ENCODE data around the gene MYH11.

Gene MYH11

GRCh38 chr16:15777533-15778203 lies 79.2 kb downstream of the MYH11 start:
- no peak for DNase-seq (ENCODE audit: low spot score)

GRCh38 chr16:15776572-15776971 lies 80.3 kb downstream of the MYH11 start:
- no peak for DNase-seq (ENCODE audit: low spot score)

GRCh38 chr16:15775663-15776304 lies 81.0 kb downstream of the MYH11 start:
- no peak for DNase-seq (ENCODE audit: low spot score)

GRCh38 chr16:15775209-15775608 lies 81.6 kb downstream of the MYH11 start:
- no peak for DNase-seq (ENCODE audit: low spot score)

- DNase-seq (ENCODE audit: low spot score), result no peak
Measured at GRCh38 chr16:15773968-15774367, 82.9 kb downstream of the MYH11 start.

- no peak for DNase-seq (ENCODE audit: low spot score)
Measured at GRCh38 chr16:15772579-15773293, 84.1 kb downstream of the MYH11 start.

GRCh38 chr16:15771694-15772093 lies 85.1 kb downstream of the MYH11 start:
- DNase-seq (ENCODE audit: low spot score), result no peak

GRCh38 chr16:15770512-15770911 lies 86.3 kb downstream of the MYH11 start:
- DNase-seq (ENCODE audit: low spot score), result no peak

DNA sequence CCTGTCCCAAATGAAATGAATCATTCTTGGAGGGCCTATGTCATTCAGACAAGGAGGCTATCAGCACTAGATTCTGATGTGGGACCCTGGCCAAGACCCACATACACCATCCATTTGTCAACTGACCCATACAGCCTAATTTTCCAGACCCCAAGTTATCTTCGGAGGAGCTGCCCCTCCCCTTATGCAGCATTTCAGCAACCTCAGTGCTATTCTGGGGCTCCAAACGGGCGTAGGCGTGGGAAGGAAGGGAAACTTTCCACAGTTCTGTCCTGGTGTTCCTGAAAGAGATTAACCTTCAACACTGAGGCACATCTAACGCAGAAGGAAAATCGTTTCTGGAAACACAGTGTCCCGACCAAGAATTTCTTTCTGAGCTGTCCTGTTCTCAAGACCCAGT lies 86.7 kb downstream of the MYH11 start:
- DNase-seq (ENCODE audit: low spot score), result no peak

GRCh38 chr16:15769239-15769638 lies 87.6 kb downstream of the MYH11 start:
- no peak for DNase-seq (ENCODE audit: low spot score)

- no peak for DNase-seq (ENCODE audit: low spot score)
Measured at GRCh38 chr16:15768201-15768600, 88.6 kb downstream of the MYH11 start.

DNA sequence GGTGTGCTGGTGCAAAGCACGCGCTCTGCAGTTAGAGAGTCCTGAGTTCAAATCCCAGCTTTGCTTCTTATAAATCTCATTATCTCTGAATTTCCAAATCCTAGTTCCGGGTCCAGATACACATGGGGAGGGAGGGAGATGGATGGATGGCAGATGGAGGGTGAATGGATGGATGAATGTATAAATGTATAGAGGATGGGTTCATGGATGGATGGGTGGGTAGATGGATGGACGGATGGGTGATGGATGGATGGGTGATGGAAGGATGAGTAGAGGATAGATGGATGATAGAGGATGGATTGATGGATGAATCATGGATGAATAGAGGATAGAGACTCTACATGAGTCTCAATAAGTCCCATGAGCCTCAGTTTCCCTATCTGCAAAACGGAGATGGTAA lies 89.9 kb downstream of the MYH11 start:
- no peak for DNase-seq (ENCODE audit: low spot score)

GRCh38 chr16:15765880-15766279 lies 90.9 kb downstream of the MYH11 start:
- DNase-seq (ENCODE audit: low spot score), result peak; percentile 24

DNA sequence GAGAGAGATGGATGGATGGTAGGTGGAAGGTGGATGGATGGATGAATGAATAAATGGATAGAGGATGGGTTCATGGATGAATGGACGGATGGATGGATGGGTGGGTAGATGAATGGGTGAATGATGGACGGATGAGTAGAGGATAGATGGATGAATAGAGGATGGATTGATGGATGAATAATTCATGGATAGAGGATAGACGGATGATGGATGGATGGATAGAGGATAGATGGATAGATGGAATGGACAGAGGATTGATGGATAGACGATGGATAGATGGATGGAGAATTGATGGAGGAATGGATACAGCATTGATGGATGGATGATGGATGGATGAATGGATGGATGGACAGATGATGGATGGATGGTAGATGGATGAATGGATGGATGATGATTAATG lies 91.7 kb downstream of the MYH11 start:
- no peak for DNase-seq (ENCODE audit: low spot score)

GRCh38 chr16:15764112-15764511 lies 92.7 kb downstream of the MYH11 start:
- no peak for DNase-seq (ENCODE audit: low spot score)

DNA sequence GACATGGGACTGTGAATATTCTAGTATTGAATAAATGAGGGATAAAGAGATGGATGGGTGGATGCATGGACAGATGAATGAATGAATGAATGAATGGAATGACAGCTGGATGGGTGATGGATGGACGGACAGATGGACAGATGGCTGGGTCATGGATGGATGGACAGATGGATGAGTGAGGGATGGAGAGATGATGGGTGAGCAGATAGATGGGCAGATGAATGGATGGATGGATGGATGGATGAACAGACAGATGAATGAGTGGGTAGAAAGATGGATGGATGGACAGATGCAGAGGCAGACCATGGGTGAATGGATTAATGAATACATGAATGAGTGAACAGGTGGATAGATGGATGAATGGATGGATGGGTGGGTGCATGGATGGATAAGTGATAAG lies 96.7 kb downstream of the MYH11 start:
- DNase-seq (ENCODE audit: low spot score), result no peak

GRCh38 chr16:15759070-15759469 lies 97.8 kb downstream of the MYH11 start:
- DNase-seq (ENCODE audit: low spot score), result no peak

GRCh38 chr16:15757630-15758251 lies 99.1 kb downstream of the MYH11 start:
- no peak for DNase-seq (ENCODE audit: low spot score)

DNA sequence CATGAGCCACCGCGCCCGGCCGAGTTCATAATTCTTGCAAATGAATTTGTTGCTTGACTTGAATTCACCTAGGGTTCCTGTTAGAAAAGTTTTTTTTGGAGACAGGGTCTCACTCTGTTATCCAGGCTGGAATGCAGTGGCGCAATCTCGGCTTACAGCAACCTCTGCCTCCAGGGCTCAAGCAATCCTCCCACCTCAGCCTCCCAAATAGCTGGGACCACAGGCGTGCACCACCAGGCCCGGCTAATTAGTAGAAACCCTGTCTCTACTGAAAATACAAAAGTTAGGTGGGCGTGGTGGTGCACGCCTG lies 99.8 kb downstream of the MYH11 start:
- DNase-seq (ENCODE audit: low spot score), result no peak

GRCh38 chr16:15754821-15755534 lies 101.8 kb downstream of the MYH11 start:
- no peak for DNase-seq (ENCODE audit: low spot score)

GRCh38 chr16:15752717-15753488 lies 103.9 kb downstream of the MYH11 start:
- no peak for DNase-seq (ENCODE audit: low spot score)

DNA sequence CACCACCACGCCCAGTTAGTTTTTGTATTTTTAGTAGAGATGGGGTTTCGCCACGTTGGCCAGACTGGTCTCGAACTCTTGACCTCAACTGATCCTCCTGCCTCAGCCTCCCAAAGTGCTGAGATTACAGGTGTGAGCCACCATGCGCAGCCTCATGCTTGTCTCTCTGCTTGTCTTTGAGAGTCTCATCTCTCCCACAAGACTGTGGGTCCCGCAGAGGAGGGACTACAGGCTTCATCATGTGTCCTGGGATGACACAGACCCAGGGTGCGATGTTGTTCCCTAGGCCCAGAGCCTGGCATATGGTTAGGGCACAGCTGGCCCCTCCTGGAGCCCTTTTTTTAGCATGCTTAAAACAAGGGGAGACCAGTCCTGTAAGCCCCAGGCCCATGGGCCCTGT lies 104.9 kb downstream of the MYH11 start:
- no peak for DNase-seq (ENCODE audit: low spot score)

Measured in hematopoietic multipotent progenitor cell treated with erythropoietin and hydrocortisone succinate and interleukin-3 and kit ligand, for 17 days (in vitro differentiated cells).